HG03469 (cell line): ENCODE data around the gene ATAD3B.
"Not testable (repeated sequence)": the region's sequence is repeated elsewhere in the genome, so short reads cannot be mapped to it uniquely, and the experiment has no call there.

Experiments used
- ATAC-seq: cut with Tn5 transposase; IDR thresholded peaks from one replicate; pipeline ENCODE4 v1.9.1; 2021; ENCODE audit warnings: mild to moderate bottlenecking, moderate library complexity, moderate number of reproducible peaks; ENCODE audit not compliant: unreplicated experiment

The ATAD3B gene

GRCh38 chr1:1432951-1433803 is 38.4 kb upstream of the ATAD3B start:
- ATAC-seq: no peak

GRCh38 chr1:1433804-1434130 is 37.8 kb upstream of the ATAD3B start:
- ATAC-seq: no peak

GRCh38 chr1:1434131-1434823 is 37.3 kb upstream of the ATAD3B start:
- no peak for ATAC-seq

- ATAC-seq: no peak
Observed at GRCh38 chr1:1434824-1435105, 36.8 kb upstream of the ATAD3B start.

GRCh38 chr1:1435106-1435903 is 36.3 kb upstream of the ATAD3B start, which contains the start of gene VWA1:
Gene VWA1, plus strand, starts transcription at chr1:1435690. Its CDS starts 59 bp downstream, at chr1:1435749.
- ATAC-seq: no peak

GRCh38 chr1:1435911-1436629 is 35.5 kb upstream of the ATAD3B start:
- no peak for ATAC-seq

GRCh38 chr1:1436630-1437032 is 34.9 kb upstream of the ATAD3B start:
- no peak for ATAC-seq

- no peak for ATAC-seq
Observed at GRCh38 chr1:1437033-1437903, 34.3 kb upstream of the ATAD3B start.

GRCh38 chr1:1437904-1438376 is 33.6 kb upstream of the ATAD3B start:
- ATAC-seq: no peak

GRCh38 chr1:1438531-1439381 is 32.8 kb upstream of the ATAD3B start:
- no peak for ATAC-seq

- ATAC-seq: no peak
Observed at GRCh38 chr1:1439546-1440261, 31.9 kb upstream of the ATAD3B start.

- ATAC-seq: no peak
Observed at GRCh38 chr1:1440262-1441001, 31.1 kb upstream of the ATAD3B start.

- ATAC-seq: no peak
Observed at GRCh38 chr1:1441002-1441888, 30.3 kb upstream of the ATAD3B start.

- ATAC-seq: no peak
Observed at GRCh38 chr1:1442069-1442770, 29.3 kb upstream of the ATAD3B start.

- ATAC-seq: not testable (repeated sequence)
Observed at GRCh38 chr1:1446631-1447030, 24.9 kb upstream of the ATAD3B start.

GRCh38 chr1:1449099-1449739 is 22.3 kb upstream of the ATAD3B start, which contains the start of gene ATAD3C:
Gene ATAD3C, plus strand, starts transcription at chr1:1449689. Its CDS starts 995 bp downstream, at chr1:1450684.
- no peak for ATAC-seq
